Endothelial cell of umbilical vein (primary cell): Measurements from ENCODE around the gene CHCHD5.

ENCODE experiments used
- CTCF ChIP-seq, 2 donors: IDR thresholded peaks; 1 replicate in 1 of 2; 2 replicates in 1 of 2; pipeline ENCODE4 v1.5.1; 2011; ENCODE audit warnings: low read length in 2 of 2, mild to moderate bottlenecking in 2 of 2, moderate library complexity in 2 of 2, control low read depth in 1 of 2, inconsistent platforms in 1 of 2, low read depth in 1 of 2; ENCODE audit not compliant: insufficient read depth in 1 of 2; ENCODE audit errors: extremely low read depth in 1 of 2
- EZH2 ChIP-seq: IDR thresholded peaks from 2 replicates; pipeline ENCODE4 v1.6.1; 2012; ENCODE audit warnings: borderline replicate concordance, low read depth, mild to moderate bottlenecking, moderate library complexity, low read length, inconsistent platforms; ENCODE audit not compliant: severe bottlenecking
- FOS ChIP-seq: IDR thresholded peaks from 2 replicates; pipeline ENCODE4 v1.6.1; 2011; ENCODE audit warnings: mild to moderate bottlenecking, low read length, moderate library complexity, borderline replicate concordance; ENCODE audit not compliant: insufficient read depth
- GATA2 ChIP-seq: IDR thresholded peaks from 2 replicates; pipeline ENCODE4 v1.7.0; 2011; ENCODE audit warnings: low read depth, mild to moderate bottlenecking, moderate library complexity, mixed read lengths, low read length; ENCODE audit not compliant: insufficient read length, insufficient read depth
- JUN ChIP-seq: IDR thresholded peaks from 2 replicates; pipeline ENCODE4 v1.6.1; 2011; ENCODE audit warnings: borderline replicate concordance, low read depth; ENCODE audit not compliant: insufficient read length, insufficient read depth
- MYC ChIP-seq: IDR thresholded peaks from one replicate; pipeline ENCODE4 v1.6.1; 2011; ENCODE audit warnings: mild to moderate bottlenecking, low read depth, low read length
- POLR2A ChIP-seq: IDR thresholded peaks from 2 replicates; pipeline ENCODE4 v1.6.1; 2012; ENCODE audit warnings: low read depth, mild to moderate bottlenecking, control low read depth, low read length
- POLR2AphosphoS5 ChIP-seq: IDR thresholded peaks from 2 replicates; pipeline ENCODE4 v1.6.1; 2012; ENCODE audit warnings: low read depth, mild to moderate bottlenecking, control low read depth, low read length, moderate library complexity; ENCODE audit not compliant: insufficient read depth
- TF ChIP-seq, protein P1 (sequence below): IDR thresholded peaks from 2 replicates; pipeline ENCODE4 v1.6.1; 2011; ENCODE audit not compliant: insufficient read depth, insufficient read length

DNA sequence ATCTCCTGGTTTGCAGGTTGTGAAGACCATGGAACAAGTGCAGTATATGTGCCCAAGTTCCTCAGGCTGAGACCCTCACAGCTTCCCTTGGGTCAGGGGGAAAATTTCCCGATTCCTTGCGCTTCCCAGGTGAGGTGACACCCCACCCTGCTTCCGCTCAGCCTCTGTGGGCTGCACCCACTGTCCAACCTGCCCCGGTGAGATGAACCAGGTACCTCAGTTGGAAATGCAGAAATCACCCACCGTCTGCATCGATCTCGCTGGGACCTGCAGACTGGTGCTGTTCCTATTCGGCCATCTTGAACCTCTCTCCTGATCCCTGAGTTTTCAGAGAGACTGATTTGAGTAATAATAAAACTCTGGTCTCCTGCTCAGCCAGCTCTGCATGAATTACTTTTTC is 30.6 kb downstream of the CHCHD5 start:
- no peak for TF ChIP-seq CTCF (IDR thresholded peaks at IDR 0.05; ENCODE audit: extremely low read depth in 1 of 2, insufficient read depth in 1 of 2, low read depth in 1 of 2, low read length in 2 of 2)
- no peak for TF ChIP-seq POLR2AphosphoS5
- TF ChIP-seq, protein P1, sequence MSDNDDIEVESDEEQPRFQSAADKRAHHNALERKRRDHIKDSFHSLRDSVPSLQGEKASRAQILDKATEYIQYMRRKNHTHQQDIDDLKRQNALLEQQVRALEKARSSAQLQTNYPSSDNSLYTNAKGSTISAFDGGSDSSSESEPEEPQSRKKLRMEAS: no peak
- no peak for TF ChIP-seq EZH2
- TF ChIP-seq POLR2A: no peak
- no peak for TF ChIP-seq GATA2
- TF ChIP-seq MYC: no peak
- TF ChIP-seq JUN: no peak
- TF ChIP-seq FOS: no peak
